Loucy (cell line): ENCODE measurements around the gene RAD51B.

ENCODE experiments used
- CTCF ChIP-seq: fragments of 200-600 bp; sonication (generic); conservative IDR thresholded peaks from 2 replicates; pipeline ENCODE4 v1.5.1; 2014; ENCODE audit warnings: mild to moderate bottlenecking, antibody characterized with exemption, low read length
- EZH2phosphoT487 ChIP-seq: fragments of 200-600 bp; IDR thresholded peaks from 2 replicates; pipeline ENCODE4 v1.6.1; 2018; ENCODE audit warnings: antibody characterized with exemption, mild to moderate bottlenecking, moderate library complexity, borderline replicate concordance

- no peak for TF ChIP-seq CTCF
- TF ChIP-seq EZH2phosphoT487, result no peak
These were observed 758.4 kb downstream of the RAD51B start for GRCh38 chr14:68577802-68578541.
